WTC11 (cell line): ENCODE data around the gene ZNF689. TPM values are rescaled to one million over a fixed set of nuclear protein-coding genes. Genes with fewer than 3 reads are reported as not detected.

ENCODE experiments used
- ATAC-seq: fragments of 200-7000 bp; cut with Tn5 transposase; 2 replicates; pipeline ENCODE4 v1.10.0; 2021; ENCODE audit warnings: mild to moderate bottlenecking, moderate library complexity
- CTCF ChIA-PET: fragments of 300-600 bp; sonication (Branson Sonifier 250); formaldehyde crosslinking; loops from one replicate; lab custom pipeline; 2021; ENCODE audit warnings: antibody characterized with exemption; lab: Charles Lee
- POLR2A ChIA-PET: fragments of 350-600 bp; sonication (Branson Sonifier 250); formaldehyde crosslinking; loops from one replicate; lab custom pipeline; 2021; ENCODE audit warnings: antibody characterized with exemption; lab: Charles Lee
- DNase-seq: peaks from one replicate; pipeline ENCODE4 v3.0.0; 2021; ENCODE audit warnings: low spot score
- H3K27ac Mint-ChIP-seq: 2 replicates; pipeline ENCODE4 v1.8.0; 2021; ENCODE audit warnings: mixed read lengths
- H3K27me3 Mint-ChIP-seq: 2 replicates; pipeline ENCODE4 v1.8.0; 2021; ENCODE audit warnings: low read depth, mild to moderate bottlenecking, moderate library complexity, mixed read lengths
- H3K36me3 Mint-ChIP-seq: 2 replicates; pipeline ENCODE4 v1.8.0; 2021; ENCODE audit warnings: mixed read lengths
- H3K4me1 Mint-ChIP-seq: 2 replicates; pipeline ENCODE4 v1.8.0; 2022; ENCODE audit warnings: mixed read lengths
- H3K4me3 Mint-ChIP-seq: 2 replicates; pipeline ENCODE4 v1.8.0; 2021; ENCODE audit warnings: mild to moderate bottlenecking, moderate library complexity, mixed read lengths
- H3K9me3 Mint-ChIP-seq: 2 replicates; pipeline ENCODE4 v1.8.0; 2021; ENCODE audit warnings: mixed read lengths
- ATF2 ChIP-seq: sonication (generic); formaldehyde crosslinking; IDR thresholded peaks from 2 replicates; pipeline ENCODE4 v1.8.1; 2022; ENCODE audit warnings: low read depth, missing genetic modification reagents, borderline replicate concordance
- CREM ChIP-seq: sonication (generic); formaldehyde crosslinking; IDR thresholded peaks from 2 replicates; pipeline ENCODE4 v1.8.1; 2022; ENCODE audit warnings: mild to moderate bottlenecking, missing genetic modification reagents, moderate library complexity
- E2F4 ChIP-seq: sonication (generic); formaldehyde crosslinking; IDR thresholded peaks from 2 replicates; pipeline ENCODE4 v1.8.1; 2022; ENCODE audit warnings: low read depth, mild to moderate bottlenecking, moderate library complexity, missing genetic modification reagents, borderline replicate concordance
- E2F5 ChIP-seq: sonication (generic); formaldehyde crosslinking; IDR thresholded peaks from 2 replicates; pipeline ENCODE4 v1.8.1; 2022; ENCODE audit warnings: mild to moderate bottlenecking, moderate library complexity, missing genetic modification reagents
- EMX1 ChIP-seq: fragments of 250-450 bp; sonication (Bioruptor Pico); IDR thresholded peaks from 2 replicates; pipeline ENCODE4 v1.8.0; 2021; ENCODE audit warnings: mild to moderate bottlenecking
- GABPB1 ChIP-seq: sonication (generic); formaldehyde crosslinking; IDR thresholded peaks from 2 replicates; pipeline ENCODE4 v1.8.1; 2023; ENCODE audit warnings: mild to moderate bottlenecking, missing genetic modification reagents
- IRF2 ChIP-seq: sonication (generic); formaldehyde crosslinking; IDR thresholded peaks from 2 replicates; pipeline ENCODE4 v1.8.0; 2022; ENCODE audit warnings: low read depth, missing genetic modification reagents, borderline replicate concordance
- JUN ChIP-seq: sonication (generic); formaldehyde crosslinking; IDR thresholded peaks from 2 replicates; pipeline ENCODE4 v1.8.0; 2023; ENCODE audit warnings: mild to moderate bottlenecking, missing genetic modification reagents
- NFATC4 ChIP-seq: fragments of 250-450 bp; sonication (Bioruptor Pico); IDR thresholded peaks from 2 replicates; pipeline ENCODE4 v1.9.0; 2021; ENCODE audit warnings: mild to moderate bottlenecking
- NR1H2 ChIP-seq: sonication (generic); formaldehyde crosslinking; IDR thresholded peaks from 2 replicates; pipeline ENCODE4 v1.9.0; 2021; ENCODE audit warnings: mild to moderate bottlenecking, moderate library complexity, missing genetic modification reagents
- OVOL2 ChIP-seq: fragments of 250-450 bp; sonication (Bioruptor Pico); IDR thresholded peaks from 2 replicates; pipeline ENCODE4 v1.9.0; 2021; ENCODE audit warnings: mild to moderate bottlenecking, borderline replicate concordance
- RELA ChIP-seq: sonication (generic); formaldehyde crosslinking; IDR thresholded peaks from 2 replicates; pipeline ENCODE4 v1.8.1; 2022; ENCODE audit warnings: missing genetic modification reagents, mild to moderate bottlenecking, borderline replicate concordance
- SMAD3 ChIP-seq: sonication (generic); formaldehyde crosslinking; IDR thresholded peaks from 2 replicates; pipeline ENCODE4 v1.8.0; 2022; ENCODE audit warnings: missing genetic modification reagents, mild to moderate bottlenecking, borderline replicate concordance
- STAT6 ChIP-seq: sonication (generic); formaldehyde crosslinking; conservative IDR thresholded peaks from 2 replicates; pipeline ENCODE4 v1.8.1; 2023; ENCODE audit warnings: mild to moderate bottlenecking, low read depth, missing genetic modification reagents, moderate library complexity
- USF2 ChIP-seq: sonication (generic); formaldehyde crosslinking; IDR thresholded peaks from 2 replicates; pipeline ENCODE4 v1.8.1; 2023; ENCODE audit warnings: mild to moderate bottlenecking, missing genetic modification reagents, moderate library complexity
- ZNF317 ChIP-seq: sonication (generic); formaldehyde crosslinking; IDR thresholded peaks from 2 replicates; pipeline ENCODE4 v1.8.1; 2023; ENCODE audit warnings: low read depth, mild to moderate bottlenecking, moderate library complexity, missing genetic modification reagents, borderline replicate concordance
- total RNA-seq: library from RNA; stranded (reverse); gene quantifications from 3 replicates; pipeline ENCODE4 v1.2.3, GENCODE V29; 2021
- TF ChIP-seq, protein P1 (sequence below): sonication (generic); formaldehyde crosslinking; IDR thresholded peaks from 2 replicates; pipeline ENCODE4 v1.8.0; 2022; ENCODE audit warnings: mild to moderate bottlenecking, missing genetic modification reagents

Gene ZNF689
- total RNA-seq, 1 experiment from 2014 or later: 13.2 TPM

- no peak for ATAC-seq
- TF ChIP-seq OVOL2 (CRISPR knock-in tag) (no peak), EMX1 (CRISPR knock-in tag) (no peak), STAT6 (CRISPR knock-in tag) (no peak), E2F5 (CRISPR knock-in tag) (no peak), ATF2 (no peak), JUN (CRISPR knock-in tag) (no peak), GABPB1 (CRISPR knock-in tag) (no peak), NFATC4 (no peak), RELA (CRISPR knock-in tag) (no peak), NR1H2 (CRISPR knock-in tag) (no peak), CREM (no peak), ZNF317 (CRISPR knock-in tag) (no peak), IRF2 (CRISPR knock-in tag) (no peak), USF2 (CRISPR knock-in tag) (no peak), E2F4 (CRISPR knock-in tag) (no peak), SMAD3 (CRISPR knock-in tag) (no peak)
- TF ChIP-seq, protein P1, sequence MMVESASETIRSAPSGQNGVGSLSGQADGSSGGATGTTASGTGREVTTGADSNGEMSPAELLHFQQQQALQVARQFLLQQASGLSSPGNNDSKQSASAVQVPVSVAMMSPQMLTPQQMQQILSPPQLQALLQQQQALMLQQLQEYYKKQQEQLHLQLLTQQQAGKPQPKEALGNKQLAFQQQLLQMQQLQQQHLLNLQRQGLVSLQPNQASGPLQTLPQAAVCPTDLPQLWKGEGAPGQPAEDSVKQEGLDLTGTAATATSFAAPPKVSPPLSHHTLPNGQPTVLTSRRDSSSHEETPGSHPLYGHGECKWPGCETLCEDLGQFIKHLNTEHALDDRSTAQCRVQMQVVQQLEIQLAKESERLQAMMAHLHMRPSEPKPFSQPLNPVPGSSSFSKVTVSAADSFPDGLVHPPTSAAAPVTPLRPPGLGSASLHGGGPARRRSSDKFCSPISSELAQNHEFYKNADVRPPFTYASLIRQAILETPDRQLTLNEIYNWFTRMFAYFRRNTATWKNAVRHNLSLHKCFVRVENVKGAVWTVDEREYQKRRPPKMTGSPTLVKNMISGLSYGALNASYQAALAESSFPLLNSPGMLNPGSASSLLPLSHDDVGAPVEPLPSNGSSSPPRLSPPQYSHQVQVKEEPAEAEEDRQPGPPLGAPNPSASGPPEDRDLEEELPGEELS (CRISPR knock-in tag): no peak
- DNase-seq: no peak
- Mint-ChIP-seq H3K27ac (no peak overlapping the region), H3K36me3 (no peaks in the 10 kb centered on the region), H3K9me3 (no peaks in the 10 kb centered on the region), H3K4me3 (no peak overlapping the region), H3K27me3 (peaks cover 7% of the 10 kb centered on the region; the same call in 1 of the 2 replicates), H3K4me1 (peaks cover 15% of the 10 kb centered on the region)
- CTCF ChIA-PET: interaction anchor here (1.1 kb wide), 1 partner anchor 32 kb away, joined by 3 read pairs; no protein-coding TSS in a partner anchor
- POLR2A ChIA-PET: interaction anchor here (0.7 kb wide), 1 partner anchor 70 kb away, joined by 4 read pairs; no protein-coding TSS in a partner anchor
These were observed 42.8 kb downstream of the ZNF689 start for GRCh38 chr16:30567160-30567990.
